ENCODE results near the gene SMDT1.
"Not testable (repeated sequence)": the region's sequence is repeated elsewhere in the genome, so short reads cannot be mapped to it uniquely, and the experiment has no call there.

The SMDT1 gene

GRCh38 chr22:42112793-42113192 is 33.3 kb downstream of the SMDT1 start:
- FAIRE-seq: not testable (repeated sequence)

- FAIRE-seq: no peak
These were observed 35.2 kb downstream of the SMDT1 start for GRCh38 chr22:42114721-42115120.

GRCh38 chr22:42115420-42115830 is 35.9 kb downstream of the SMDT1 start:
- not testable (repeated sequence) for FAIRE-seq

- FAIRE-seq: no peak
These were observed 37.4 kb downstream of the SMDT1 start for GRCh38 chr22:42116848-42117424.

- FAIRE-seq: not testable (repeated sequence)
These were observed 40.9 kb downstream of the SMDT1 start for GRCh38 chr22:42120231-42121021.

- FAIRE-seq: not testable (repeated sequence)
These were observed 44.0 kb downstream of the SMDT1 start for GRCh38 chr22:42123529-42123928.

GRCh38 chr22:42127606-42128005 is 48.1 kb downstream of the SMDT1 start:
- FAIRE-seq: no peak

- FAIRE-seq: not testable (repeated sequence)
These were observed 48.5 kb downstream of the SMDT1 start for GRCh38 chr22:42128007-42128406.

GRCh38 chr22:42128776-42129694 is 49.5 kb downstream of the SMDT1 start:
- FAIRE-seq: not testable (repeated sequence)

GRCh38 chr22:42130182-42130581 is 50.7 kb downstream of the SMDT1 start:
- not testable (repeated sequence) for FAIRE-seq

GRCh38 chr22:42130639-42131431 is 51.3 kb downstream of the SMDT1 start, which contains the start of gene CYP2D6:
Gene CYP2D6, minus strand, starts transcription at chr22:42130810. Its CDS starts 19 bp downstream, at chr22:42130791.
- not testable (repeated sequence) for FAIRE-seq

GRCh38 chr22:42131562-42131961 is 52.1 kb downstream of the SMDT1 start:
- no peak for FAIRE-seq

- no peak for FAIRE-seq
These were observed 53.0 kb downstream of the SMDT1 start for GRCh38 chr22:42132457-42132856.
